HG02870 (cell line): ENCODE measurements around the gene SLC6A17.

Source experiments
- ATAC-seq: cut with Tn5 transposase; IDR thresholded peaks from one replicate; pipeline ENCODE4 v1.9.1; 2021; ENCODE audit warnings: mild to moderate bottlenecking, moderate library complexity; ENCODE audit not compliant: unreplicated experiment

Gene SLC6A17

GRCh38 chr1:110216844-110217444 lies 66.7 kb downstream of the SLC6A17 start:
- ATAC-seq, result peak; percentile 72

DNA sequence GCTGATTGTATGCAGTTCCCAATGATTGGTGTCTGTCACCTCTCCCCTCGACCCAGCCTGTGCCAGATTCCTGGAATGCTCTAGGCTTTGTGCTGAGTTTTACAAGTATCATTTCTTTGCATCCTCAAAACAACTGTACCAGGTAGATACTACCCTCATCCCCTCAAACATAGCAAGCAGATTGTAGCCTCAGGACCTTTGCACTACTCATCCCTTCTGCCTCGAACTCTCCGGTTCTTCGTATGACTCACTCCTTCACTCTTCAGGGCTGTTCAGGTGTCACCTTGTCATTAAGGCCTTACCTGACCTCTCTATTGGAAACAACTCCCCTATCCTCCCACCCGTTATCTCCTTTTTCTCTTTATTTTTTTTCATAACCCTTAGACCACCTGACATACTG lies 67.8 kb downstream of the SLC6A17 start:
- no peak for ATAC-seq

- no peak for ATAC-seq
Observed at GRCh38 chr1:110218739-110219138, 68.4 kb downstream of the SLC6A17 start.

GRCh38 chr1:110220324-110220723 lies 70.0 kb downstream of the SLC6A17 start:
- no peak for ATAC-seq

- no peak for ATAC-seq
Observed at GRCh38 chr1:110221119-110221518, 70.8 kb downstream of the SLC6A17 start.

DNA sequence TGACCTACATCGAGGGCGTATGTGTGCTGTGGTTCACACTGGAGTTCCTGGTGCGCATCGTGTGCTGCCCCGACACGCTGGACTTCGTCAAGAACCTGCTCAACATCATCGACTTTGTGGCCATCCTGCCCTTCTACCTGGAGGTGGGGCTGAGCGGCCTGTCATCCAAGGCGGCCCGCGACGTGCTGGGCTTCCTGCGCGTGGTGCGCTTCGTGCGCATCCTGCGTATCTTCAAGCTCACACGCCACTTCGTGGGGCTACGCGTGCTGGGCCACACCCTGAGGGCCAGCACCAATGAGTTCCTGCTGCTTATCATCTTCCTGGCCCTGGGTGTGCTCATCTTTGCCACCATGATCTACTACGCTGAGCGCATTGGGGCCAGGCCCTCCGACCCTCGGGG lies 72.8 kb downstream of the SLC6A17 start:
- no peak for ATAC-seq

GRCh38 chr1:110223581-110223980 lies 73.3 kb downstream of the SLC6A17 start:
- ATAC-seq, result no peak

GRCh38 chr1:110224240-110224995 lies 74.1 kb downstream of the SLC6A17 start:
- no peak for ATAC-seq

GRCh38 chr1:110225212-110225611 lies 74.9 kb downstream of the SLC6A17 start:
- ATAC-seq, result no peak

GRCh38 chr1:110225756-110226404 lies 75.6 kb downstream of the SLC6A17 start:
- no peak for ATAC-seq

DNA sequence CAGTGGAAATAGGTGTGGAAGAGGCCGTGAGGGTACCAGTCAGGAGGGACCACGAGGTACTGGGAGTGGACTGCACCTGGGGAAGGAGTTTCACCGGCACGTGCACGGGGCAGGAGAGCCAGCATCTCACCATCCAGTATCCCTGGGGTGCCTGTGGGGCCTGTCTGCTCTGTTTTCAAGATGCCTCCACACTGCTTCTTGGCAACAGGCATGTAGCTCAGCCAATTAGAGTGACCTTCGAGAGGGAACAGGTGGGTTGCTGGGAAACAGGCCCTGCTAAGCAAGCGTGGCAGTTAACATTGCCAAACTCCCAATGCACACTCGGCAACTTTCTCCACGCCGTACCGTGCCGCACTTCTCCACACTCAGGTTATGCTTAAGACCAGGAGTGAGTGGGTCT lies 77.5 kb downstream of the SLC6A17 start:
- ATAC-seq, result no peak

GRCh38 chr1:110228381-110228780 lies 78.1 kb downstream of the SLC6A17 start:
- no peak for ATAC-seq

DNA sequence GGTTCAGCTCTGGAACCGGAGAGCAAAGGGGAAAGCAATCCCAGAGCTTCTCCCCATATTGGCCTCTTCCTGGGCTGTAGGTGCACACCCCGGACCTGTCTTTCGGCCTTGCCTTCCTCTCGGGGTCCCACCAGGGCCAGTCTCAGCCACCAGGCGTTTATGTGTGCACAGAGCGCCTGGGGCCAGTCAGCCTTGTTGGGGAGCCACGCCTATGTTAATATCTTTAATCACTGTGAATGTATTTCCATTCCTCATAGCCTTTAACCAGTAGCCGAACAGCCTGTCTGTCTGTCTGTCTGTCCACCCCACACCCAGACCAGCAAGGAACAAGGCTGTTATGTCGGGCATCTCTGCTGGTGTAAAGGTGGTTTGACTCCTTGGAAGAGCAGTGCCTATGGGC lies 78.6 kb downstream of the SLC6A17 start:
- no peak for ATAC-seq

- no peak for ATAC-seq
Observed at GRCh38 chr1:110229348-110230001, 79.2 kb downstream of the SLC6A17 start.

- ATAC-seq, result no peak
Observed at GRCh38 chr1:110230381-110231199, 80.3 kb downstream of the SLC6A17 start.

DNA sequence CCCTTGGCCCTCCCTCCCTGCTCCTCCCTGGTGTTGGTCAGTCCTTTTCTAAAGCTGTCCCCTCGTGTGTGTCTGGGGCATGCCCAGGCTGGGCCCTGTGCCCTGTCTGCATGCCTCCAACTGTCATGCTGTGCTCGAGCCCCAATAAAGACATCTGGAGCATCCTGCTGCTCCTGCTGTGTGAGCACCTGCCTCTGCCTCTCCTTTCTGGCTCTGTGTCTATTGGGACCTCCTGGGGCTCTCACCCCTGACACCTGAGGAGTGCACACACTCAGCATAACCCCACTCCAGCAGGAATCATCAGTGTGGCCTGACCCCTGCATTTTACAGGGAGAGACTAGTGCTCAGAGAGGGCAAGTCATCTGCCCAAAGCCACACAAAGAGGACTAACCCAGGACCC lies 83.6 kb downstream of the SLC6A17 start:
- ATAC-seq, result no peak

DNA sequence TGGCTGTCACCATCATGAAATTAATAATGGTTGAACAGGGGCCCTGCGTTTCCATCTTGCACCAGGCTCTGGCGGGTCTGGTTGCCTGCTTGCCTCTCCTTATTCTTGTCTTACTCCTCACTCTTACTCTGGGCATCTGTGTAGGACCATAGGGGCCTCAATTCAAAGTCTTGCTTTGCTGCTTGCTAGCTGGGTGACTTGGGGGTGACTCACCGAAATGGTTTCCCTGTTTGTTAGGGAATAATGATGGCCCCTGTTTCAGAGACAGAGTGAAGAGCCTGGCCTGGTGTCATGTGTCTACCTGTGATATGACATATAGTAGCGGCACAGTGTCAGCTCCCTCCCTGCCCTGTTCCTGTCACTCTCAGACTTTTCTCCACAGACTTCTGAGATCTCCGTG lies 84.4 kb downstream of the SLC6A17 start:
- no peak for ATAC-seq

GRCh38 chr1:110235181-110235833 lies 85.0 kb downstream of the SLC6A17 start:
- ATAC-seq, result no peak

- peak; percentile 57 for ATAC-seq
Observed at GRCh38 chr1:110235834-110236682, 85.8 kb downstream of the SLC6A17 start.
